ENCODE data around the gene PIGR. TPM values are rescaled to one million over a fixed set of nuclear protein-coding genes. Genes with fewer than 3 reads are reported as not detected.

Gene PIGR
- total RNA-seq, 1 donor from 2014 or later, result 0.53 TPM

DNA sequence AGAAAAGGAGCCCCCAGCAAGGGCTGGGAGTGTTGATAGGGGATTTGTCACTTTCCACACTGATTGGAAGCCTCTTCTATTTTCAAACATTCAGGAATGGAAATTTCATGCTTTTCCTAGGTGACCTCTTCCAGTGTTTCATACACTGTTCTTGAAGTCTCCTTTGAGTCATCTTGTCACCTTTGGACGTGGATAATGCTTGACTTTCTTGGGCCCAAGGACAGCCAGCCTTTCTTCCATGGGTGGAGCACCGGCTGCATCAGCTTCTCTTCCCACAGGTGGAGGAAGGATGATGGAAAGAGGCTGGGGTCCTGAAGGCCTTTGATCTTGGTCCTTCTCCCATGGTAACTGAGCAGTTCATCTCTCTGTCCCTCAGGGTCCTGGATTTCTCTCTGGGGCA, 11.9 kb upstream of the PIGR start:
- DNase-seq (ENCODE audit: low spot score in 2 of 2), result no peak
- no peak overlapping the region for H3K27ac ChIP-seq
- H3K36me3 ChIP-seq, result no peaks in the 10 kb centered on the region
- H3K4me1 ChIP-seq, result no peaks in the 10 kb centered on the region
- TF ChIP-seq, protein P1, sequence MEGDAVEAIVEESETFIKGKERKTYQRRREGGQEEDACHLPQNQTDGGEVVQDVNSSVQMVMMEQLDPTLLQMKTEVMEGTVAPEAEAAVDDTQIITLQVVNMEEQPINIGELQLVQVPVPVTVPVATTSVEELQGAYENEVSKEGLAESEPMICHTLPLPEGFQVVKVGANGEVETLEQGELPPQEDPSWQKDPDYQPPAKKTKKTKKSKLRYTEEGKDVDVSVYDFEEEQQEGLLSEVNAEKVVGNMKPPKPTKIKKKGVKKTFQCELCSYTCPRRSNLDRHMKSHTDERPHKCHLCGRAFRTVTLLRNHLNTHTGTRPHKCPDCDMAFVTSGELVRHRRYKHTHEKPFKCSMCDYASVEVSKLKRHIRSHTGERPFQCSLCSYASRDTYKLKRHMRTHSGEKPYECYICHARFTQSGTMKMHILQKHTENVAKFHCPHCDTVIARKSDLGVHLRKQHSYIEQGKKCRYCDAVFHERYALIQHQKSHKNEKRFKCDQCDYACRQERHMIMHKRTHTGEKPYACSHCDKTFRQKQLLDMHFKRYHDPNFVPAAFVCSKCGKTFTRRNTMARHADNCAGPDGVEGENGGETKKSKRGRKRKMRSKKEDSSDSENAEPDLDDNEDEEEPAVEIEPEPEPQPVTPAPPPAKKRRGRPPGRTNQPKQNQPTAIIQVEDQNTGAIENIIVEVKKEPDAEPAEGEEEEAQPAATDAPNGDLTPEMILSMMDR (IDR thresholded peaks at IDR 0.05), result no peak
- H3K4me3 ChIP-seq, result no peak overlapping the region
- H3K27me3 ChIP-seq, result no peaks in the 10 kb centered on the region
- intact Hi-C loops (cut with DNase I), result no loop called here
- H3K9me3 ChIP-seq, result no peaks in the 10 kb centered on the region

DNA sequence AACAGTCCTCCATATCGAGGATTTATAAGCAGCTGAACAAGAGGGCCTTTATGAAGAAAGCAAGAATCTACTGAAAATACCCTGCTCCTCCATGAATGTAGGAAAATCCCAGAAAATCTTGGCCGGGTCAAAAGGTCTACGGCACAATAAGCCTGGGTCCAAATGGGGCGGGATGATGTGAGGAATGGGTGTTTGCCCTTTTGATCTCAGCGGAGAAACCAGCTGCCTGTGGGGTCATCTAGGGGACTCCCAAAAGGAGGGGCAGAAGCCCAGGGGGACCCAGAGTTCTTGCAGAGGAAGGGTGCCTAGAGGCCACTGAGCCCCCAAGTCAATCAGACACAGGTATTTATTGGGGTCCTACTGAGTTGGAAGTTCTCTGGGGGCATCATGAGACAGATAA, 11.4 kb upstream of the PIGR start:
- H3K9me3 ChIP-seq, result no peaks in the 10 kb centered on the region
- no peak overlapping the region for H3K4me3 ChIP-seq
- DNase-seq (ENCODE audit: low spot score in 2 of 2), result no peak
- TF ChIP-seq, protein P1 (IDR thresholded peaks at IDR 0.05), result no peak
- H3K36me3 ChIP-seq, result no peaks in the 10 kb centered on the region
- no peaks in the 10 kb centered on the region for H3K4me1 ChIP-seq
- intact Hi-C loops (cut with DNase I), result no loop called here
- no peaks in the 10 kb centered on the region for H3K27me3 ChIP-seq
- H3K27ac ChIP-seq, result no peak overlapping the region

DNA sequence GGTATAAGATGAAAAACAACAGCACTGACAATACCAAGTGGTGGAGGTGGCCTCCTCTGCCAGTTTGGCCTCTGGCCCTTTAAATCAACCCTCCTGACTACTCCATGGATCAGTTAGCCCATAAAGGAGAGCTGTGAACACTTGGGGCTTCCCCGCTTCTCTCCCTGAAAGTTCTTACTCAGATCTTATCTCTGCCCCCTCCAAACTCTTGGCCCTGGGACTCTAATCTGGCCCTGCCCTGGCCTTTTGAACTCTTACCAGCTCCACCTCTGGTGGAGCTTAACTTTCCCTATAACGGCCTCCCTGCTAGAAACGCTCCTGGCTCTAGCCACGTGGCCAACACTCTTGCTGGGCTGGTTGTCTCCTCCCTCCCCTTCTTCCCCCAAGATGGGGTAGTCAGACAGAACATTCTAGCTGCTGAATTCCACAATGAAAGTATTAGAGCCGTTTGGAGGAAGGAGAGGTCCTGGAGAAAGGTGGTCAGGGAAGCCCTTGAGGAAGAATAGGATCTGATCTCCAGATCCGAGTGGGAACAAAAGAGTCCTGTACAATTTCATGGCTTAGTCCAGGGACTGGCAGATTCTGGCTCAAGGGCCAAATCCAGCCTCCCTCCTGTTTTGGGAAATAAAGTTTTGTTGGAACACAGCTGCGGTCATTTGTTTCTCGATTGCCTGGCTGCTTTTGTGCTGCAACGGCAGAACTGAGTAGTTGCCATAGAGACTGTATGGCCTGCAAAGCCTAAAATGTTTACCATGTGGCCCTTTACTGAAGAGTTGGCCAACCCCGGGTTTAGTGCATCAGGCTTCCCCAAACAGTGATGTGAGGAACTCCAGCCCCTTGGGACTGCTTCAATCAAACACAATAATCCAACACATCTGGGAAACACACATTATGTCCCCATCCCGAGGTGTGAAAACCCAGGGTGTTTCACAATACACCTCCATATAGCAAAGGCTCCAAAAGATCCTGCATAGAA, 9.5 kb upstream of the PIGR start:
- Histone ChIP-seq H3K36me3 (no peaks in the 10 kb centered on the region), H3K4me3 (no peak overlapping the region), H3K27me3 (no peaks in the 10 kb centered on the region), H3K9me3 (no peaks in the 10 kb centered on the region), H3K27ac (no peak overlapping the region), H3K4me1 (no peaks in the 10 kb centered on the region)
- TF ChIP-seq, protein P1 (IDR thresholded peaks at IDR 0.05), result no peak
- DNase-seq (ENCODE audit: low spot score in 2 of 2), result no peak
- intact Hi-C loops (cut with DNase I), result no loop called here

DNA sequence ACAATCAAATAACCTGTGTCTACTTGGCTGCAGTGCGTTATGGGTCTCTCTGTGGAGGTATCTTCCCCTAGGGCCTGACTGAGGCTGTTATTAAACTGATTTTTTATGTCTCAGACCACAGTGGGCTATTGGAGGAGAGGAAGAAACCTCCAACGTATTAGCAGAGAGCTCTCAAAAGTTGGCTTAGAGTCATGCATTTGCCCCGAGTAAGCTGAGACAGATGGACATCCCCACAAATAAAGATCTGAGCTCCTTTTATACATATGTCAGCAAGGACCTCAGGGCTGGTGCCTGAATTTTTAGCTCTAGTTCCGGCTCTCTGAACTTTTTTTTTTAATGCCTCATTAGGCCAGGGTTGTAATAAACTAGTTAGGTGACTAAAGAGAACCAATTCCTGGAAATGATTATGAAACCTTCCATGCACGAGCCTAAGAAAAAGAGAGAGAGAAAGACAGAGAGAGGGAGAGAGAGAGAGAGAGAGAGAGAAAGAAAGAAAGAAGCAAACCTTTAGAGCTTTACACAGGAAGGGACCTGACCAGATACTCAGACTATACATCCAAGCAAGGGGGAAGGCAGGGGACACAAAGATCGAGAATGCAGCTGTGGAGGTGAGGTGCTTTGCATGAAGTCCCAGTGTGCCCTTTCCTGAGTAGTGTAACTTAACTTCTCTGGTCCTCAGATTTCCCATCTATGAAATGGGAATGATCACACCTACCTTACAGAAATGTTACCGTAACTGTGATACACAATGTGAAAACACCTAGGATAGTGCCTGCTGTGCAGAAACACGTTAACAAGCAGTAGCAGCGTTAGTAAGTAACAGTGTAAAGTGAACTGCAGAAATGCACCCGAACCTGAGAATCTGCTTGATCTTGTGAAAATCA, 8.4 kb upstream of the PIGR start:
- intact Hi-C loops (cut with DNase I), result no loop called here
- no peaks in the 10 kb centered on the region for H3K36me3 ChIP-seq
- no peaks in the 10 kb centered on the region for H3K4me1 ChIP-seq
- DNase-seq (ENCODE audit: low spot score in 2 of 2), result no peak
- no peaks in the 10 kb centered on the region for H3K9me3 ChIP-seq
- TF ChIP-seq, protein P1 (IDR thresholded peaks at IDR 0.05), result no peak
- no peak overlapping the region for H3K27ac ChIP-seq
- H3K4me3 ChIP-seq, result no peak overlapping the region
- H3K27me3 ChIP-seq, result no peaks in the 10 kb centered on the region

DNA sequence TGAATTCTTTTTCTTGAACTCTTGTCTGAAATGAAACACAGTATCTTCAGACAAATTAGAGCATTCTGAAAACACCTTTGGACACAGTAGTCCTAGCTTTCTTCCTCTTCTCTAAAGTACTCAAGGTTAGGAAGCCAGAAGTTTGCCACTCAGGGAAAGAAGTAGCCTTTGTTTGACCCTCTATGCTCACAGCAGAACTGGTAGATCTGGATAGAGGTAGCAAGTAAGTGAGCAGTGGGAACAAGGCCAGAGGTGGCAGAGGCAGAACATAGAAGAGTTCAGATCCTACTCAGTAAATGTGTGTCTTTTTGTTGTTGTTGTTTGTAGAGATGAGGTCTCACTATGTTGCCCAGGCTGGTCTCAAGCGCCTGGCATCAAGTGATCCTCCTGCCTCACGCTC, 7.4 kb upstream of the PIGR start:
- no peaks in the 10 kb centered on the region for H3K36me3 ChIP-seq
- intact Hi-C loops (cut with DNase I), result no loop called here
- TF ChIP-seq, protein P1 (IDR thresholded peaks at IDR 0.05), result no peak
- H3K27me3 ChIP-seq, result no peaks in the 10 kb centered on the region
- H3K9me3 ChIP-seq, result no peaks in the 10 kb centered on the region
- no peak overlapping the region for H3K27ac ChIP-seq
- DNase-seq (ENCODE audit: low spot score in 2 of 2), result no peak
- H3K4me1 ChIP-seq, result no peaks in the 10 kb centered on the region
- no peak overlapping the region for H3K4me3 ChIP-seq

All from ascending aorta (tissue), 2 donors.